DOHH2 (cell line): Measurements from ENCODE around the gene UBL4A.

Source experiments
- H3F3A ChIP-seq: fragments of 200-600 bp; sonication (generic), shearing (Covaris generic); 2 replicates; pipeline ENCODE4 v1.6.0; 2016; ENCODE audit warnings: antibody characterized with exemption, mild to moderate bottlenecking; ENCODE audit not compliant: control insufficient read depth, insufficient read depth
- H3K27ac ChIP-seq: fragments of 200-600 bp; sonication (generic); 2 replicates; pipeline ENCODE4 v1.5.1; 2014; ENCODE audit warnings: low read depth, mild to moderate bottlenecking, low read length, moderate library complexity
- H3K27me3 ChIP-seq: fragments of 200-600 bp; sonication (generic); 2 replicates; pipeline ENCODE4 v1.6.1; 2014; ENCODE audit warnings: mild to moderate bottlenecking, low read length, mixed read lengths; ENCODE audit not compliant: control insufficient read depth
- H3K36me3 ChIP-seq: fragments of 200-600 bp; sonication (generic); 2 replicates; pipeline ENCODE4 v1.6.1; 2014; ENCODE audit warnings: mild to moderate bottlenecking, low read length, moderate library complexity, mixed read lengths; ENCODE audit not compliant: control insufficient read depth
- H3K4me1 ChIP-seq: fragments of 200-600 bp; sonication (generic); 2 replicates; pipeline ENCODE4 v1.6.1; 2014; ENCODE audit warnings: mild to moderate bottlenecking, low read length, mixed read lengths; ENCODE audit not compliant: control insufficient read depth
- H3K4me2 ChIP-seq: fragments of 200-600 bp; sonication (generic); 2 replicates; pipeline ENCODE4 v1.6.0; 2014; ENCODE audit warnings: mild to moderate bottlenecking, low read length, moderate library complexity
- H3K4me3 ChIP-seq: fragments of 200-600 bp; sonication (generic); 2 replicates; pipeline ENCODE4 v1.5.1; 2014; ENCODE audit warnings: mild to moderate bottlenecking, low read length, mixed read lengths
- H3K79me2 ChIP-seq: fragments of 200-600 bp; sonication (generic); 2 replicates; pipeline ENCODE4 v1.6.1; 2014; ENCODE audit warnings: mild to moderate bottlenecking, low read length, mixed read lengths; ENCODE audit not compliant: control insufficient read depth
- H3K9me2 ChIP-seq: fragments of 200-600 bp; sonication (generic); replicated peaks from 2 replicates; pipeline ENCODE4 v1.6.1; 2014; ENCODE audit warnings: mild to moderate bottlenecking, low read length, mixed read lengths; ENCODE audit not compliant: control insufficient read depth
- H3K9me3 ChIP-seq: fragments of 200-600 bp; sonication (generic); 2 replicates; pipeline ENCODE4 v1.6.1; 2014; ENCODE audit warnings: antibody characterized with exemption, low read length, mixed read lengths; ENCODE audit not compliant: control insufficient read depth, insufficient read depth
- H4K20me1 ChIP-seq: fragments of 200-600 bp; sonication (generic); 2 replicates; pipeline ENCODE4 v1.6.0; 2014; ENCODE audit warnings: low read depth, mild to moderate bottlenecking, antibody characterized with exemption, low read length, moderate library complexity; ENCODE audit not compliant: control insufficient read depth, insufficient read depth
- EZH2phosphoT487 ChIP-seq: fragments of 200-600 bp; sonication (generic); IDR thresholded peaks from 2 replicates; pipeline ENCODE4 v1.6.1; 2017; ENCODE audit warnings: borderline replicate concordance, mild to moderate bottlenecking, antibody characterized with exemption, low read length, moderate library complexity, mixed read lengths
- TF ChIP-seq, protein P1 (sequence below): fragments of 200-600 bp; sonication (generic); IDR thresholded peaks from one replicate; pipeline ENCODE4 v1.5.1; 2014; ENCODE audit warnings: antibody characterized with exemption, mild to moderate bottlenecking, low read depth, low read length; ENCODE audit not compliant: poor library complexity, severe bottlenecking

UBL4A gene

DNA sequence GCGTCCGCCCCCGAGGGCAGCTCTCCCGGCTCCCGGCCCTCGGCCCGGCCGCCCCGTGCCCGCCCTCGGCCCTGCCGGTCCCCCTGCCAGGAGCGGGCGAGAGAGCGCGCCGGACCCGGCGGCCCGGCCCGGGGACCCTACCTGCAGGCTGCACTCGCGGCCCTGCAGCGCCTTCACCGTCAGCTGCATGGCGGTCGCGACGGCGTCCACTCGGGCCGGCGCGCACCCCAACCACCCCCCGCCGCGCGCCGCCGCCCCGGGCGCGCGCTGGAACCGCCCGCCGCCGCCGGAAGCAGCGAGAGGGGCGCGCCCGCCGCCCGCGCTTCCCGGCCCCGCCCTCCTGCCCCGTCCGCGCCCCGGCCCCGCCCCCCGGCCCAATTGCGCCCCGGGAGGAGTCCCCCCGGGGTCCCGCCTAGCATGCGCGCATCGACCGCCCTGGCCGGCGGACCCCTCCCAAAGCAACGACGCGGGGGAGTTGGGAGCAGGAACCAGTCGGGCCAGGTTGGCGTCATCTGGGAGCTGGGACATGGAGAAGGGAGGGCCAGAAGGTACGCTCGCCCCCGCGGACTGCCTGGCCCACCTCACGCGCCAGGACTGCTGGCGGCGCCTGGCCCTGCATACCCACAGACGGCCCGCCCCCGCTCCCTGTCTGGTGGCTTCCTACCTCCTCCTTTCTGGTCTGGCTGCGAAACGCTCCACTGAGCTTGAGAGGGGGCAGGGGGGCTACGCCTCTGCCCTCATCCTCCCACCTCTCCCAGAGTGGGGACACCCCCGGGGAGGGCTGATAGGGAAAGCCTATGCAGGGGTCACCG lies at the start of gene UBL4A:
TSS of gene UBL4A (minus strand) at position 220 of the 812 bp plus-strand sequence. CDS start at position 189, 31 bp downstream.
- no peaks in the 10 kb centered on the region for H3K9me2 ChIP-seq
- H4K20me1 ChIP-seq: no peaks in the 10 kb centered on the region
- peak within 1 kb of the TSS; percentile 70 for H3K4me3 ChIP-seq
- H3K36me3 ChIP-seq: peaks cover 36% of the 10 kb centered on the region
- H3K4me2 ChIP-seq: peak within 1 kb of the TSS; percentile 87
- H3F3A ChIP-seq: no peaks in the 10 kb centered on the region; the same call in 1 of the 2 replicates
- peak within 1 kb of the TSS; percentile 55 for H3K27ac ChIP-seq
- no peaks in the 10 kb centered on the region for H3K27me3 ChIP-seq
- peaks cover 57% of the 10 kb centered on the region for H3K79me2 ChIP-seq
- H3K9me3 ChIP-seq: no peaks in the 10 kb centered on the region
- peaks cover 51% of the 10 kb centered on the region for H3K4me1 ChIP-seq
- TF ChIP-seq EZH2phosphoT487: no peak
- TF ChIP-seq, protein P1, sequence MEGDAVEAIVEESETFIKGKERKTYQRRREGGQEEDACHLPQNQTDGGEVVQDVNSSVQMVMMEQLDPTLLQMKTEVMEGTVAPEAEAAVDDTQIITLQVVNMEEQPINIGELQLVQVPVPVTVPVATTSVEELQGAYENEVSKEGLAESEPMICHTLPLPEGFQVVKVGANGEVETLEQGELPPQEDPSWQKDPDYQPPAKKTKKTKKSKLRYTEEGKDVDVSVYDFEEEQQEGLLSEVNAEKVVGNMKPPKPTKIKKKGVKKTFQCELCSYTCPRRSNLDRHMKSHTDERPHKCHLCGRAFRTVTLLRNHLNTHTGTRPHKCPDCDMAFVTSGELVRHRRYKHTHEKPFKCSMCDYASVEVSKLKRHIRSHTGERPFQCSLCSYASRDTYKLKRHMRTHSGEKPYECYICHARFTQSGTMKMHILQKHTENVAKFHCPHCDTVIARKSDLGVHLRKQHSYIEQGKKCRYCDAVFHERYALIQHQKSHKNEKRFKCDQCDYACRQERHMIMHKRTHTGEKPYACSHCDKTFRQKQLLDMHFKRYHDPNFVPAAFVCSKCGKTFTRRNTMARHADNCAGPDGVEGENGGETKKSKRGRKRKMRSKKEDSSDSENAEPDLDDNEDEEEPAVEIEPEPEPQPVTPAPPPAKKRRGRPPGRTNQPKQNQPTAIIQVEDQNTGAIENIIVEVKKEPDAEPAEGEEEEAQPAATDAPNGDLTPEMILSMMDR: no peak

DNA sequence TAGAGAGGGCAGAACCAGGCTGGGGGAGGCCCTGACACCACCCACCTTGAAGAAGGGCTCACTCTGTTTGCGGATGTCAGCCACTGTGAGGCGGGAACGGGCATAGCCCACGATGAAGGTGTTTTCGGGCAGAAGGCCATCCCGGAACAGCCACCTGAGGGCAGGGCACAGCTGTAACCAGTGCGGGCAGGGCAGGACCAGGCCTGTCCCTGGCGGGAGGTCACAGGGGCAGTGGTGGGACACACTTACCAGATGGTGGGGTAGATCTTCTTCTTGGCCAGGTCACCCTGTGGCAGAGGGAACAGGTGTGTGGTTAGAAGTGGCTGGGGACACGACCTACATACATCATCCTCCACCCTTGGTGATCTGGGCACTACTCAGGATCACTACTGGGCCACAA lies 49.5 kb upstream of the UBL4A start:
- H3K36me3 ChIP-seq: peaks cover 21% of the 10 kb centered on the region

DNA sequence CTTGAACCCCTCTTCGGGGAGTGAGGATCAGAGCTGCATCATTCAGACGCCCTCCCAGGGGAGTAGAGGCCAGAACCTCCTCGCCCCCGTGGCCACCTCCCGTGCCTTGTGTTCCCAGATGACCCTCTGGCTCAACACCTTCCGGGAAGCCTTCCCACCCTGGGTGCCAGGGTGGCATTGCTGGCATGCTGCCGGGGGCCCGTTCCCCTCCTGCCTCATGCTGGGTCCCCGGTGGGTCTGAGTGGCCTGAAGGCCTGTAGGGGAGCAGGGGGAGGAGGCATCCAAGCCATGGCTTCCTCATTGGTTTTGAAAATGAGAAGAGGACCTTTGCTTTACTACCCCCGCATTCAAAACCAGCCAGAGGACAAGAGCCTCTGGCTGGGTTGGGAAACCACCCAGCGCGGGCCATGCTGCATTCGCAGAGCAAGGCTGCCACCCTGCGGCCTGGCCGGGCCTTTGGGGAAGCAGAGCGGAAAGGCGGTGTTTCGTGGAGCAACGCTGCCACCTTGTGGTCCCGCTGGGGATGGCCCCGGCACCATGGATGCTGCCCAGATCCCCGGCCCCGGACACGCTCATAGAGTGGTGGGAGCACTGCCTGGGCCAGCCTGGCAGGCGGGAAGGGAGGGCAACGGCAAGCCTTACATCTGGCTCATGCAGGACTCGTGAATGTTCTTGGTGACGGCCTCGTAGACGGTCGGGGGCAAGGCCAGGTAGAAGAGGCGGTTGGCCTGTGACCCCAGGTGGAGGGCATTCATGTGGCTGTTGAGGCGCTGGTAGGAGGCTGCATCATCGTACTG lies 48.3 kb upstream of the UBL4A start:
- Histone ChIP-seq H3K9me3 (no peaks in the 10 kb centered on the region), H3K4me3 (no peak overlapping the region), H3F3A (no peaks in the 10 kb centered on the region), H3K36me3 (peaks cover 21% of the 10 kb centered on the region), H3K27me3 (no peaks in the 10 kb centered on the region), H3K4me1 (peaks cover 5% of the 10 kb centered on the region), H3K27ac (no peak overlapping the region), H3K79me2 (no peaks in the 10 kb centered on the region), H3K9me2 (no peaks in the 10 kb centered on the region), H4K20me1 (no peaks in the 10 kb centered on the region), H3K4me2 (peak overlapping the region; percentile 19; the same call in 1 of the 2 replicates)
- no peak for TF ChIP-seq EZH2phosphoT487
- TF ChIP-seq, protein P1: peak; percentile 86

More for the DNA sequence above, 49.5 kb upstream of the UBL4A start:
- Histone ChIP-seq H3K9me3 (no peaks in the 10 kb centered on the region), H3K27me3 (no peaks in the 10 kb centered on the region), H3F3A (no peaks in the 10 kb centered on the region), H3K4me1 (peaks cover 5% of the 10 kb centered on the region), H3K27ac (no peak overlapping the region), H3K4me3 (no peak overlapping the region), H3K4me2 (no peak overlapping the region), H3K79me2 (no peaks in the 10 kb centered on the region), H3K9me2 (no peaks in the 10 kb centered on the region), H4K20me1 (no peaks in the 10 kb centered on the region)
- TF ChIP-seq EZH2phosphoT487: no peak
